Stimulated activated CD8-positive, alpha-beta memory T cell treated with anti-CD3 and anti-CD28 coated beads, Interleukin-7, amount 100 ng/mL, for 24 hours (primary cell): Measurements from ENCODE around the gene INSR.
"Not testable (repeated sequence)": the region's sequence is repeated elsewhere in the genome, so short reads cannot be mapped to it uniquely, and the experiment has no call there.

Experiments used
- DNase-seq: peaks from one replicate; pipeline ENCODE4 v3.0.0-alpha.2; 2020; ENCODE audit warnings: low read depth

The INSR gene

GRCh38 chr19:7195046-7195445, 99.2 kb downstream of the INSR start:
- no peak for DNase-seq

- DNase-seq = no peak
These were observed 99.6 kb downstream of the INSR start for GRCh38 chr19:7194566-7194965.

GRCh38 chr19:7191946-7192691, 102.1 kb downstream of the INSR start:
- DNase-seq = no peak

- no peak for DNase-seq
These were observed 105.2 kb downstream of the INSR start for GRCh38 chr19:7188698-7189629.

- no peak for DNase-seq
These were observed 106.4 kb downstream of the INSR start for GRCh38 chr19:7187605-7188339.

GRCh38 chr19:7182489-7182888, 111.7 kb downstream of the INSR start:
- no peak for DNase-seq

GRCh38 chr19:7179917-7180306, 114.3 kb downstream of the INSR start:
- no peak for DNase-seq

GRCh38 chr19:7177926-7178325, 116.3 kb downstream of the INSR start:
- DNase-seq = no peak

GRCh38 chr19:7176792-7177191, 117.4 kb downstream of the INSR start:
- no peak for DNase-seq

GRCh38 chr19:7172794-7173193, 121.4 kb downstream of the INSR start:
- no peak for DNase-seq

GRCh38 chr19:7170983-7171382, 123.2 kb downstream of the INSR start:
- DNase-seq = no peak

GRCh38 chr19:7168941-7169340, 125.3 kb downstream of the INSR start:
- DNase-seq = no peak

GRCh38 chr19:7161292-7161691, 132.9 kb downstream of the INSR start:
- no peak for DNase-seq

- DNase-seq = no peak
These were observed 134.9 kb downstream of the INSR start for GRCh38 chr19:7159105-7159933.

GRCh38 chr19:7153022-7153421, 141.2 kb downstream of the INSR start:
- DNase-seq = no peak

GRCh38 chr19:7152568-7152967, 141.6 kb downstream of the INSR start:
- no peak for DNase-seq

GRCh38 chr19:7149956-7150705, 144.1 kb downstream of the INSR start:
- no peak for DNase-seq

- DNase-seq = not testable (repeated sequence)
These were observed 147.0 kb downstream of the INSR start for GRCh38 chr19:7147119-7147675.

- not testable (repeated sequence) for DNase-seq
These were observed 148.1 kb downstream of the INSR start for GRCh38 chr19:7146086-7146485.

GRCh38 chr19:7145494-7145893, 148.7 kb downstream of the INSR start:
- no peak for DNase-seq

- DNase-seq = no peak
These were observed 151.4 kb downstream of the INSR start for GRCh38 chr19:7142771-7143170.
